Activated CD8-positive, alpha-beta T cell treated with anti-CD3 and anti-CD28 coated beads for 36 hours (primary cell): ENCODE measurements around the gene BCORL1. TPM values are rescaled to one million over a fixed set of nuclear protein-coding genes. Genes with fewer than 3 reads are reported as not detected.

Experiments
- ATAC-seq: fragments of 200-7000 bp; cut with Tn5 transposase; one replicate; pipeline ENCODE4 v1.10.0; 2021; ENCODE audit warnings: mild to moderate bottlenecking, moderate library complexity
- CTCF ChIA-PET: fragments of 350-600 bp; sonication (Branson Sonifier 250); formaldehyde crosslinking; loops from one replicate; lab custom pipeline; 2021; ENCODE audit warnings: antibody characterized with exemption; lab: Charles Lee
- POLR2A ChIA-PET: fragments of 350-600 bp; sonication (Branson Sonifier 250); formaldehyde crosslinking; loops from one replicate; lab custom pipeline; 2021; ENCODE audit warnings: antibody characterized with exemption; lab: Charles Lee
- DNase-seq: peaks from one replicate; pipeline ENCODE4 v3.0.0-alpha.2; 2020
- H3K27ac Mint-ChIP-seq: one replicate; pipeline ENCODE4 v1.8.0; 2021; ENCODE audit warnings: mild to moderate bottlenecking, mixed read lengths
- H3K27me3 Mint-ChIP-seq: one replicate; pipeline ENCODE4 v1.8.0; 2021; ENCODE audit warnings: mixed read lengths
- H3K36me3 Mint-ChIP-seq: one replicate; pipeline ENCODE4 v1.8.0; 2021; ENCODE audit warnings: low read depth, mixed read lengths
- H3K4me1 Mint-ChIP-seq: one replicate; pipeline ENCODE4 v1.8.0; 2021; ENCODE audit warnings: low read depth, mixed read lengths
- H3K4me3 Mint-ChIP-seq: one replicate; pipeline ENCODE4 v1.8.0; 2021; ENCODE audit warnings: mild to moderate bottlenecking, moderate library complexity, mixed read lengths
- H3K9me3 Mint-ChIP-seq: one replicate; pipeline ENCODE4 v1.8.0; 2021; ENCODE audit warnings: mixed read lengths
- CTCF ChIP-seq: fragments of 200-600 bp; IDR thresholded peaks from one replicate; pipeline ENCODE4 v1.8.0; 2022; ENCODE audit warnings: antibody characterized with exemption, mild to moderate bottlenecking
- intact Hi-C: fragments of 100-400 bp; cut with micrococcal nuclease; formaldehyde crosslinking; loops from one replicate; pipeline ENCODE4 v1.10.0; 2022
- total RNA-seq, 2 experiments: library from RNA; stranded (reverse); gene quantifications; one replicate each; pipeline ENCODE4 v1.2.3, GENCODE V29; 2021

BCORL1 gene
- total RNA-seq, 2 experiments from 2014 or later, result 7.1 to 9.9 TPM

- DNase-seq, result no peak
Observed at GRCh38 chrX:129945131-129945530, 37.3 kb upstream of the BCORL1 start.

DNA sequence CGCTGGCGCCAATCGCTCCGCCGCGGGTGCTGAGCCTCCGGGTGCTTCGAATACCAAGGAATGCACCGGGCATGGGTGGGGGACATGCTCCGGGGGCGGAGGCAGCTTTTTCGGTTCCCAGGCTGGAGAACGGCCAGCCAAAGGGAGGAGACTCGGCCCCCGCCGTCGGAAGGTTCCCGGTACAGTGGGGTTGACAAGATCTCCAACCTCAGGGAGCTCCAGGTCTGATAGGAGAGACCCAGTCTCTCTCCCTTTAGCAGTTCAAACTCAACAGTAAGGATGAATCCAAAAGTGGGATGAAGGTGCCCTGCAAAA lies 29.1 kb upstream of the BCORL1 start:
- H3K4me3 Mint-ChIP-seq, result peak overlapping the region; percentile 50
- H3K27me3 Mint-ChIP-seq, result no peaks in the 10 kb centered on the region
- no peak for TF ChIP-seq CTCF
- intact Hi-C loops, result no loop called here
- no peaks in the 10 kb centered on the region for H3K9me3 Mint-ChIP-seq
- peaks cover 7% of the 10 kb centered on the region for H3K4me1 Mint-ChIP-seq
- no peak overlapping the region for H3K27ac Mint-ChIP-seq
- DNase-seq (no peak), ATAC-seq (no peak)
- ChIA-PET CTCF (interaction anchor here (1.2 kb wide), 1 partner anchor 28 kb away, joined by 3 read pairs; no protein-coding TSS in a partner anchor), POLR2A (interaction anchor here (1.8 kb wide), 1 partner anchor 19 kb away, joined by 7 read pairs; no protein-coding TSS in a partner anchor)
- no peaks in the 10 kb centered on the region for H3K36me3 Mint-ChIP-seq

More at GRCh38 chrX:129945131-129945530, 37.3 kb upstream of the BCORL1 start:
- H3K36me3 Mint-ChIP-seq, result no peaks in the 10 kb centered on the region
- intact Hi-C loops, result no loop called here
- H3K27ac Mint-ChIP-seq, result no peak overlapping the region
- ChIA-PET CTCF (interaction anchor here (0.7 kb wide), 1 partner anchor 396 kb away, joined by 3 read pairs; no protein-coding TSS in a partner anchor), POLR2A (no interaction called here)
- H3K27me3 Mint-ChIP-seq, result no peaks in the 10 kb centered on the region
- no peaks in the 10 kb centered on the region for H3K4me1 Mint-ChIP-seq
- H3K4me3 Mint-ChIP-seq, result no peak overlapping the region
- H3K9me3 Mint-ChIP-seq, result no peaks in the 10 kb centered on the region
- no peak for ATAC-seq
- TF ChIP-seq CTCF, result no peak

- Mint-ChIP-seq H3K27ac (no peak overlapping the region), H3K4me1 (peaks cover 11% of the 10 kb centered on the region), H3K36me3 (no peaks in the 10 kb centered on the region), H3K4me3 (peak overlapping the region; percentile 50), H3K27me3 (no peaks in the 10 kb centered on the region), H3K9me3 (no peaks in the 10 kb centered on the region)
- POLR2A ChIA-PET, result interaction anchor here (1.8 kb wide), 1 partner anchor 20 kb away, joined by 7 read pairs; no protein-coding TSS in a partner anchor
- CTCF ChIA-PET, result interaction anchor here (1.2 kb wide), 1 partner anchor 29 kb away, joined by 3 read pairs; no protein-coding TSS in a partner anchor
- DNase-seq (no peak), ATAC-seq (no peak)
- TF ChIP-seq CTCF, result no peak
- intact Hi-C loops, result no loop called here
Observed at GRCh38 chrX:129953881-129954280, 28.6 kb upstream of the BCORL1 start.

DNA sequence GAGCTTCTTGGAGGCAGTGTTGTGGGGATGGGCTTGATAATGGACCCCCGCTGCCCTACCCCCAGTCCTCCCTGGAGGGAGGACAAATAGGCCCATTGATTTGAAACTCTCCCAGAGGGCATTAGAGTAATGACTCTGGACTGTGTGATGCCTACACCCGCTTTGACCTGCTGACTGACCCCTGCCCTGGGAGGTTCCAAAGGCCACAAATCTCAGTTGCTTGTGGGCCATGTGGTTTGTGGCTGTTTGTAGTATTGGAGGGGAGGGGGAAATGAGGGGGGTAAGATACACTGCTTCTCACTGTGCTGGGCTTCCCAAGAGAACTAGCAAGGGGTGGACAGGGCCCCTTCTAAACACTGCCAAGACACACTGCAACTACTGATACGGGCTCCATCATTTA lies 27.6 kb upstream of the BCORL1 start:
- Mint-ChIP-seq H3K36me3 (no peaks in the 10 kb centered on the region), H3K27me3 (no peaks in the 10 kb centered on the region), H3K4me1 (peaks cover 11% of the 10 kb centered on the region), H3K9me3 (no peaks in the 10 kb centered on the region), H3K4me3 (no peak overlapping the region), H3K27ac (no peak overlapping the region)
- CTCF ChIA-PET, result no interaction called here
- intact Hi-C loops, result no loop called here
- DNase-seq (no peak), ATAC-seq (no peak)
- TF ChIP-seq CTCF, result no peak
- POLR2A ChIA-PET, result no interaction called here

- DNase-seq, result no peak
- intact Hi-C loops, result no loop called here
- POLR2A ChIA-PET, result no interaction called here
- CTCF ChIA-PET, result no interaction called here
- H3K9me3 Mint-ChIP-seq, result no peaks in the 10 kb centered on the region
- no peaks in the 10 kb centered on the region for H3K36me3 Mint-ChIP-seq
- peaks cover 13% of the 10 kb centered on the region for H3K4me1 Mint-ChIP-seq
- no peak for ATAC-seq
- H3K27ac Mint-ChIP-seq, result no peak overlapping the region
- H3K4me3 Mint-ChIP-seq, result no peak overlapping the region
- TF ChIP-seq CTCF, result no peak
- no peaks in the 10 kb centered on the region for H3K27me3 Mint-ChIP-seq
Observed at GRCh38 chrX:129955682-129956081, 26.8 kb upstream of the BCORL1 start.
